GM21367 (cell line): ENCODE data around the gene GSN.
A peak's percentile ranks its signal among the peaks of the same experiment; 100 is the strongest.

Experiments
- ATAC-seq: cut with Tn5 transposase; IDR thresholded peaks from one replicate; pipeline ENCODE4 v1.9.1; 2021; ENCODE audit not compliant: unreplicated experiment

The GSN gene

GRCh38 chr9:121368745-121369144 lies 100.8 kb downstream of the GSN start:
- no peak for ATAC-seq

- ATAC-seq: peak; percentile 49
Measured at GRCh38 chr9:121369595-121370265, 101.8 kb downstream of the GSN start, which contains the start of gene STOM. Gene STOM (minus strand): TSS chr9:121370250. CDS start chr9:121370187, 63 bp downstream.

- no peak for ATAC-seq
Measured at GRCh38 chr9:121371495-121372061, 103.6 kb downstream of the GSN start.

GRCh38 chr9:121372239-121373010 lies 104.5 kb downstream of the GSN start:
- ATAC-seq: no peak

GRCh38 chr9:121373011-121373729 lies 105.2 kb downstream of the GSN start:
- ATAC-seq: no peak

GRCh38 chr9:121376214-121376830 lies 108.4 kb downstream of the GSN start:
- no peak for ATAC-seq

GRCh38 chr9:121380846-121381245 lies 112.9 kb downstream of the GSN start:
- no peak for ATAC-seq
